ENCODE data around the gene IQCF6. TPM values are rescaled to one million over a fixed set of nuclear protein-coding genes. Genes with fewer than 3 reads are reported as not detected.
"Not testable (repeated sequence)": the region's sequence is repeated elsewhere in the genome, so short reads cannot be mapped to it uniquely, and the experiment has no call there.

IQCF6 gene
- total and polyA plus RNA-seq, 8 donors: not detected

GRCh38 chr3:51796854-51797253, 17.8 kb upstream of the IQCF6 start:
- intact Hi-C loops (cut with DNase I): loop anchor here in 1 of 3 donors (5.0 kb wide), 1 partner anchor 295 kb away; the partner anchor contains the start of gene DCAF1
- DNase-seq: no peak
- peaks cover 0 to 5% (median 0%) of the 10 kb centered on the region in 4 donors for H3K27me3 ChIP-seq
- H3K36me3 ChIP-seq: no peaks in the 10 kb centered on the region
- no peak overlapping the region for H3K4me3 ChIP-seq
- no peaks in the 10 kb centered on the region for H3K9me3 ChIP-seq
- no peak for TF ChIP-seq CTCF (IDR thresholded peaks at IDR 0.05)
- H3K27ac ChIP-seq: no peak overlapping the region
- no peak for ATAC-seq
- no peak for FAIRE-seq
- WGBS, 2 donors: 84 to 97% methylated on average over 1 of the region's 1 CpG
- H3K4me1 ChIP-seq: no peaks in the 10 kb centered on the region

GRCh38 chr3:51794206-51794605, 15.2 kb upstream of the IQCF6 start:
- DNase-seq: no peak
- no peak for FAIRE-seq
- WGBS, 2 donors: 77 to 78% methylated on average over 2 of the region's 2 CpGs
- Histone ChIP-seq H3K4me3 (no peak overlapping the region), H3K27me3 (peaks cover 0 to 5% (median 0%) of the 10 kb centered on the region in 4 donors), H3K4me1 (no peaks in the 10 kb centered on the region), H3K9me3 (no peaks in the 10 kb centered on the region), H3K36me3 (no peaks in the 10 kb centered on the region), H3K27ac (no peak overlapping the region)
- no peak for TF ChIP-seq CTCF (IDR thresholded peaks at IDR 0.05)
- intact Hi-C loops (cut with DNase I): no loop called here
- no peak for ATAC-seq

GRCh38 chr3:51792206-51792605, 13.2 kb upstream of the IQCF6 start:
- H3K27me3 ChIP-seq: peaks cover 0 to 5% (median 0%) of the 10 kb centered on the region in 4 donors
- no peak overlapping the region for H3K27ac ChIP-seq
- ATAC-seq (no peak), FAIRE-seq (no peak), DNase-seq (no peak)
- no peak overlapping the region for H3K4me3 ChIP-seq
- intact Hi-C loops (cut with DNase I): no loop called here
- no peaks in the 10 kb centered on the region for H3K9me3 ChIP-seq
- TF ChIP-seq CTCF (IDR thresholded peaks at IDR 0.05): no peak
- H3K4me1 ChIP-seq: no peaks in the 10 kb centered on the region
- H3K36me3 ChIP-seq: no peaks in the 10 kb centered on the region
- WGBS, 2 donors: 76 to 79% methylated on average over 7 of the region's 7 CpGs

- ATAC-seq: no peak
- 72 to 95% methylated on average over 1 of the region's 1 CpG for WGBS, 2 donors
- no peak for TF ChIP-seq CTCF (IDR thresholded peaks at IDR 0.05)
- no peak overlapping the region for H3K4me3 ChIP-seq
- H3K27ac ChIP-seq: no peak overlapping the region
- H3K27me3 ChIP-seq: no peaks in the 10 kb centered on the region
- intact Hi-C loops (cut with DNase I): no loop called here
- no peaks in the 10 kb centered on the region for H3K9me3 ChIP-seq
- no peak for DNase-seq
- no peaks in the 10 kb centered on the region for H3K36me3 ChIP-seq
- H3K4me1 ChIP-seq: no peaks in the 10 kb centered on the region
- no peak for FAIRE-seq
Measured at GRCh38 chr3:51789437-51789836, 10.4 kb upstream of the IQCF6 start.

- H3K9me3 ChIP-seq; H3K27me3 ChIP-seq; intact Hi-C loops (cut with DNase I); H3K27ac ChIP-seq; H3K4me3 ChIP-seq; ATAC-seq; FAIRE-seq; H3K4me1 ChIP-seq; DNase-seq; H3K36me3 ChIP-seq: not testable (repeated sequence)
Measured at GRCh38 chr3:51787576-51787975, 8.5 kb upstream of the IQCF6 start.
